Activated CD4-positive, alpha-beta T cell treated with anti-CD3 and anti-CD28 coated beads, Interleukin-2, amount 50 U/mL, for 1 hour (primary cell): ENCODE measurements around the gene AFMID.
"Not testable (repeated sequence)": the region's sequence is repeated elsewhere in the genome, so short reads cannot be mapped to it uniquely, and the experiment has no call there.

Experiments
- DNase-seq: peaks from one replicate; pipeline ENCODE4 v3.0.0-alpha.2; 2020

Gene AFMID

DNA sequence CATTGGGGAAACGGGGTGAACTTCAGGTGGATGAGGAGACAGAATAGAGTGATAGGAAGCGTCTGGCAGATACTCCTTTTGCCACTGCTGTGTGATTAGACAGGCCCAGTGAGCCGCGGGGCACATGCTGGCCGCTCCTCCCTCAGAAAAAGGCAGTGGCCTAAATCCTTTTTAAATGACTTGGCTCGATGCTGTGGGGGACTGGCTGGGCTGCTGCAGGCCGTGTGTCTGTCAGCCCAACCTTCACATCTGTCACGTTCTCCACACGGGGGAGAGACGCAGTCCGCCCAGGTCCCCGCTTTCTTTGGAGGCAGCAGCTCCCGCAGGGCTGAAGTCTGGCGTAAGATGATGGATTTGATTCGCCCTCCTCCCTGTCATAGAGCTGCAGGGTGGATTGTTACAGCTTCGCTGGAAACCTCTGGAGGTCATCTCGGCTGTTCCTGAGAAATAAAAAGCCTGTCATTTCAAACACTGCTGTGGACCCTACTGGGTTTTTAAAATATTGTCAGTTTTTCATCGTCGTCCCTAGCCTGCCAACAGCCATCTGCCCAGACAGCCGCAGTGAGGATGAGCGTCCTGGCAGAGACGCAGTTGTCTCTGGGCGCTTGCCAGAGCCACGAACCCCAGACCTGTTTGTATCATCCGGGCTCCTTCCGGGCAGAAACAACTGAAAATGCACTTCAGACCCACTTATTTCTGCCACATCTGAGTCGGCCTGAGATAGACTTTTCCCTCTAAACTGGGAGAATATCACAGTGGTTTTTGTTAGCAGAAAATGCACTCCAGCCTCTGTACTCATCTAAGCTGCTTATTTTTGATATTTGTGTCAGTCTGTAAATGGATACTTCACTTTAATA lies 37.3 kb downstream of the AFMID start:
- no peak for DNase-seq

- DNase-seq, result no peak
These were observed 38.1 kb downstream of the AFMID start for GRCh38 chr17:78225088-78225865.

DNA sequence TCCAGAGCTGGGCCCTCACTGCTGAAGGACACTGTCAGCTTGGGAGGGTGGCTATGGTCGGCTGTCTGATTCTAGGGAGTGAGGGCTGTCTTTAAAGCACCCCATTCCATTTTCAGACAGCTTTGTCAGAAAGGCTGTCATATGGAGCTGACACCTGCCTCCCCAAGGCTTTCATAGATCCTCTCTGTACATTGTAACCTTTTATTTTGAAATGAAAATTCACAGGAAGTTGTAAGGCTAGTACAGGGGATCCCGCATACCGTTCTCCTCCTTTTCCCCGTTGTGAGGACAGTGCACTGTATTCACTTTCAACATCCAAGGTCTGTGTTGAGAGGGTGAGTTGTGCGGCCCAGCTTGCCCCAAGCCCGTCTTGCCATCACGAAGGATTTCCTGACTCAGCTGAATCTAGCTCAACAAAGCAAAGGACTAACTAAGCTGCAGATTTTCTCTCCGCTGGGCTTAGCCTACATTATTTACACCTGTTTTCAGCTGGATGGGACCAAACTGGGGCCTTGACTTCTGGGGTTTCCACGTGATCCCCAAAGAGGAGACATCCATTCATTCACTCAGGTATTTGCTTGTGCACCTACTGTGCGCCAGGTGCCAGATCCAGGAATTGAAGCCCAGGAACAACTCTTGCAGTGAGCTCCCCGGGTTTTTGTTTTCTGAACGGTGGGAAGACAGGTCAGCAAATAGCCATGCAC lies 39.0 kb downstream of the AFMID start:
- no peak for DNase-seq

DNA sequence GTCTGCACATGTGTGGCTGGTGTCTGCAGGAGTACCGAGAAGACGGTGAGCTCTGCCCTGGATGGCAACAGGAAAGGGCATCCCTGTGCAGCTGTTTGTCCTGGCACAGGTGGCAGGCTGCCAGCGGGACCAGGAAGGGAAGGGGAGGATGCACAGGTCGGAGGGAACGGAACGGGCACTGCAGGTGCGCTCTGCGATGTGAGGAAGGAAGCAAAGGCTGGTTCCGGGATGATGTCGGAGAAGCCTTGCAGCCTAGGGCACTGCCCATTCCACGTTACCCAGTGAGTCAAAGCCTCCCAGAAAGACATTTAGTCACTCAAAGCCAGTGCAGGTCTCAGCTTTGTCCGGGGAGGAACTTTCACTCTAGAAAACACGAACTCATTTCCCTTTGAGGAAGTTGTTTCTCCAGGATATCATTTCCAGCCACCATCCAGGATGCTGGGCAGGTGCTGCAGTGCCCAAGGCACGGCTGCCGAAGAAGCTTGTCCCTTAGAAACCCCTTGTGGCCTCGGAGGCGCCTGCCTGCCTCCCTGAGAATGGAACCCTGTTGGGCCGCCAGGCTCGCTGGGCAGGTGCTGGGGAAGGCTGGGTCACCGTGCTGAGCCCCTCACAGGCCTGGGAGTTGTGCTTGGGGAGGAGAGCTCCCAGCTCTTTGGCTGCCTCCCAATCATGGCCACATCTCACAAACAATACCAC lies 39.7 kb downstream of the AFMID start:
- no peak for DNase-seq

DNA sequence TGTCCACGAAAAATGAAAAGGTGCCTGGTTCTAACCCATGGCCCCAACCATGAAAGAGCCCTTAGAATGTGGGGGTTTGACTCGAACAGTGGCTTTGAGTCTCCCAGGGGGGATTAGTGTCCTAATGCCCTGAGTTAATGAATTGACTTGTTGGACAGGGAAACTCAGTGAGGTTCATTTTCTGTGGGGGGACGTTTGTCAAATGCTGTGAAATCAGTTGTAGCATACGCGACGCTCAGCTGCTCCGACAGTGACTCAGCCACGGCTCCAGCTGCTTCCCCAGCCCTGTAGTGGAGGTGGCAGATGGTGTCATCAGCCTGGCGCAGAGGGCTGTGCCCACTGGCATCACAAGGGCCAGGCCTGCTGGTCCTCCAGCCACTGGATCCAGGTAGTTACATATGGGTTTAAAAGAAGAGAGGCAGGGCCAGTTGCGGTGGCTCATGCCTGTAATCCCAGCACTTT lies 40.3 kb downstream of the AFMID start:
- no peak for DNase-seq

DNA sequence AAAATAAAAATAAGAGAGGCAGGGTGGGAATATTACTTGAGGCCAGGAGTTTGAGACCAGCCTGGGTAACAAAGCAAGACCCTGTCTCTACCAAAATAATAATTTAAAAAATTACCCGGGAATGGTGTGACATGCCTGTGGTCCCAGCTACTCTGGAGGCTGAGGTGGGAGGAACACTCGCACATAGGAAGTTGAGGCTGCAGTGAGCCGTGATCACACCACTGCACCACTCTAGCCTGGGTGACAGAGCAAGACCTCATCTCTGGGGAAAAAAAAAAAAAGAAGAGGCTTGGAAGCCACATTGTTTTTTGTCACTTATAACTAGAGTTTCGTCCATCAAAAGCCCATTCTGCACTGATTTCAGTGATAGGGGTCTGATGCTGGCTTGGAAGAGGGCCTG lies 41.0 kb downstream of the AFMID start:
- no peak for DNase-seq

GRCh38 chr17:78230252-78230962 lies 43.2 kb downstream of the AFMID start:
- no peak for DNase-seq

GRCh38 chr17:78230996-78231935 lies 44.1 kb downstream of the AFMID start, which contains the start of gene TMEM235:
Gene TMEM235, plus strand, starts transcription at chr17:78231631. Its CDS starts 393 bp downstream, at chr17:78232024.
- no peak for DNase-seq

DNA sequence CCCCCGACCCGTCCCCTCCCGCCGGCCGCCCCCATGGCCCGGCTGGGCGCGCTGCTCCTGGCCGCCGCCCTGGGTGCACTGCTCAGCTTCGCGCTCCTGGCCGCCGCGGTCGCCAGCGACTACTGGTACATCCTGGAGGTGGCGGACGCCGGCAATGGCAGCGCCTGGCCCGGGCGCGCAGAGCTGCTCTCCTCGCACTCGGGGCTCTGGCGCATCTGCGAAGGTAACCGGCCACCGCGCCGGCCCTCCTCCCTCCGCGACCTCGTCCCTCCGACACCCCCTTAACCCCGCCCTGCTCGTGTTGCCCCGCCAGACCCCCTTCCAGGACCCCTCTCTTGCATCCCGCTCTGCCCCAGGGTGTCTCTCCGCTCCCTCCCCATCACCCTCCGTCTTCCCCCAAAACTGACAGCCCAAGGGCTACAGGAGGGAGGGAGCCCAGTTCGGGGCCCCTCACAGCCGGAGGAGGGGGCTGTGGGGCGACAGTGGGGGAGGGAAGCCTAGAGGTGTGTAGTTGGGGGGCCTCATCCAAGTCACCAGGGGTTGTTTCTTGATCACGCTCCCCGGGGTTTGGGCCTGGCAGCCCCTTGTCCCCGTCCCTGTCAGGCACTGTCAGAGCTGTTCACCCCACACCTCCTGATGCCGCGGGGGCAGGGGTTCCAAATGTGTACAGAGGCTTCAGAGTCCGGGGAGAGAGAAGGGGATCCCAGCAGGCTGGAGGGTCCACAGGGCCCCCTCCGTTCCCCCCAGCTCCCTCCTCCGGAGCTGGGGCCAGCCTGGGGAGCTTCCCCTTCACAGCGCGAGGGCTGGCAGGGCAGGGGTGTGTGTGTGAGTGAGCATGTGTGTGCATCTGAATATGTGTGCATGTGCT lies 45.1 kb downstream of the AFMID start:
- DNase-seq, result no peak

DNA sequence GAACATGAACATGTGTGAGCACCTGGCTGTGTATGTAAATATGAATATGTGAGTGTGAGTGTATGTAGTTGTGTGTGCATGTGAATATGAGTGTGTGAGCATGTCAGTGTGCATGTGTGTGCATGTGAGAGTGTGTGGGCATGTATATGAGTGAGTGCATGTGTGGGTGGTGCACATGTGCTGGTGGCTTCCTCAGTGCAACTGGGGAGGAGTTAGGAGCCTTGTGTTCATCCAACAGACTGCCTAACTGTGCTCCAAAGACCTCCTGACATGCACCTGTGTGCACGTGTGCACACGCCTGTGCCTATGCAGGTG lies 45.7 kb downstream of the AFMID start:
- DNase-seq, result no peak

- no peak for DNase-seq
These were observed 46.5 kb downstream of the AFMID start for GRCh38 chr17:78233678-78234077.

GRCh38 chr17:78234261-78234865 lies 47.2 kb downstream of the AFMID start:
- no peak for DNase-seq

GRCh38 chr17:78235022-78235421 lies 47.9 kb downstream of the AFMID start:
- not testable (repeated sequence) for DNase-seq

GRCh38 chr17:78235885-78236284 lies 48.7 kb downstream of the AFMID start:
- no peak for DNase-seq

- no peak for DNase-seq
These were observed 49.4 kb downstream of the AFMID start for GRCh38 chr17:78236362-78237127.

- no peak for DNase-seq
These were observed 50.3 kb downstream of the AFMID start for GRCh38 chr17:78237401-78238012.

DNA sequence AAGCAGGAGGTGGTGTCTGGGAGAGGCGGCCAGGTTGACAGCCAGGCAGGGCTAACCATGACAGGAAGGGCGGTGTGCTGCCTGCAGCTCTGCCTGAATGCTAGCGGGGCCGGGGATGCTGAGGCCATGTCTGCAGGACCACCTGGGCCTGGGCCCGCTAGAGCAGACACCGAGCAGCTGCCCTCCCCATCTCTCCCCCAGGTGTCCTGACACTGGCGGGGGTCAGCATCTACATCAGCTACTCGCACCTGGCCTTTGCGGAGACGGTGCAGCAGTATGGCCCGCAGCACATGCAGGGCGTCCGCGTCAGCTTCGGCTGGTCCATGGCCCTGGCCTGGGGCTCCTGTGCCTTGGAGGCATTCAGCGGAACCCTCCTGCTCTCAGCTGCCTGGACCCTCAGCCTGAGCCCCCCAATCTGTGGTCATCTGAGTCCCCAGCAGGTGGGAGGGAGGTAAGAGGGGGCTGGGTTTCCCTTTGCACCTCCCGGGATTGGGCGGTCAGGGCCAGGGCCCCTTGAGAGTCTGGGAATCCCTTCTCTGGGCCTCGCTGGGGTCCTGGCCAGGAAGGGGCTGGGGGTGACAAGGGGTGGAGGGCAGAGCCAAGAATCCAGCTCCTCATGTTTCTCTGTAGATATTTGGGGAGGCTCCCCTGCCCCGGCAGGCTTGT lies 51.8 kb downstream of the AFMID start:
- DNase-seq, result no peak

- no peak for DNase-seq
These were observed 52.3 kb downstream of the AFMID start for GRCh38 chr17:78239489-78239931.
